ENCODE data around the gene SRRD.
"Not testable (repeated sequence)": the region's sequence is repeated elsewhere in the genome, so short reads cannot be mapped to it uniquely, and the experiment has no call there.

The SRRD gene

GRCh38 chr22:26522592-26522991 is 38.9 kb downstream of the SRRD start:
- no peak for DNase-seq (ENCODE audit: low spot score)

DNA sequence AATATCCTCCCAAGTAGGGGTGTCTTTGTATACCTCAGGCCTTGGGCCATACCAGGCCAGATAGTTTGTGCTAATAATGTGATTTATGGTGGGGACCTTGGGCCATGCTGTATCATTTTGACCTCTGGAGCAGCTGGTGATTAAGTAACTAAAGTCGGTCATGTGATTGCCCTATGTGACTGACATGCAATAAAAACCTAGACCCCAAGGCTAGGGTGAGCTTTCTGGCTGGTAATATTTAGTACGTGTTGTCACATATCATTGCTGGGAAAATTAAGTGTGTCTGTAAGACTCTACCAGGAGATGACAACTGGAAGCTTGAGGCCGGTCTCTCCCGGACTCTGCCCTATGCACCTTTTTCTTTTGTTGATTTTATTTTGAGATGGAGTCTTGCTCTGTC is 41.2 kb downstream of the SRRD start:
- no peak for DNase-seq (ENCODE audit: low spot score)

DNA sequence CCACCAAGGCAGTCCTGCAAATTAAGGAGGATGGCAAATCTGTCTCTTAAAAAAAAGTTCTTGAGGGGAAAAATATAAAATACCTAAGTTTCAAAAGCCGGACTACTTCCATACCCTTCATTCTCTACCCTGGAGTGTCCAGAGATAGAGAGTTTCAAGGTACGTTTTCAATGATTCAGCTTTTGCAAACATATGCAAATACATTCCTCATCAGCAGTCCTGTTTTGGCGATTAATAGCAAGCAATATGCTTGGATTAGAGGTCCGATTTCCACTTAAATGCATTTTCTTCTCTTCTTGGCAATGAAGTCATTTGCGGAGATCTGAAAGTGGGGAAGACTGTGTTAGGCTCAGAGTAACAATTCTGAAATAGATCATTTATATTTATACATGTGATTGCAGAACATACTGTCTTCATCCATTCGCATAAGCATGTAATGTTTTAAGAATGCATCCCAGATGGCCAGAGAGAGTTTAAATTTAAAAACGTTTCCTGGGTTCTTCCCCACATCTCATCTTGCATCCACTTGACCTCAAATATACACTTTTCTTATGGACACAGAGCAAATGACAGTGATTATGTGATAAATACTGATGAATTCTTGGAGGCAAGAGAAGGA is 42.4 kb downstream of the SRRD start:
- DNase-seq (ENCODE audit: low spot score): no peak

DNA sequence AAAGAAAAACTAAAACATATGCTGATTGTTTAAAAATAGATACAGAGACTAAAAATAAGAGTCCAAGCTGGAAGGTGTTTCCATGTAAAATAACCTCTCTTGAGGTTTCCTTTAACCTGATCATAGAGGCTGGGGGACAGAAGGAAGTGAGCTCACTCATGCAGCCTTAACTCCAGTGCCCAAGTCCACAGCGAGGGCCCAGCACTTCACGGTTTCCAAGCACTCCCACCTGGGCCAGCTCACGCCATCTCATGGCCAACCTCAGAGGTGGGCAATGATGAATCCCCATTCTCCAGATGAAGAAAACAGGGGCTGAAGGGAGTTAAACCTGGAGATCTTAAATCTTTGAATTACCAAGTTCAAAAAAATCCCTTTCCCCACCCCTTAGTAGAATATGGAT is 43.5 kb downstream of the SRRD start:
- no peak for DNase-seq (ENCODE audit: low spot score)

DNA sequence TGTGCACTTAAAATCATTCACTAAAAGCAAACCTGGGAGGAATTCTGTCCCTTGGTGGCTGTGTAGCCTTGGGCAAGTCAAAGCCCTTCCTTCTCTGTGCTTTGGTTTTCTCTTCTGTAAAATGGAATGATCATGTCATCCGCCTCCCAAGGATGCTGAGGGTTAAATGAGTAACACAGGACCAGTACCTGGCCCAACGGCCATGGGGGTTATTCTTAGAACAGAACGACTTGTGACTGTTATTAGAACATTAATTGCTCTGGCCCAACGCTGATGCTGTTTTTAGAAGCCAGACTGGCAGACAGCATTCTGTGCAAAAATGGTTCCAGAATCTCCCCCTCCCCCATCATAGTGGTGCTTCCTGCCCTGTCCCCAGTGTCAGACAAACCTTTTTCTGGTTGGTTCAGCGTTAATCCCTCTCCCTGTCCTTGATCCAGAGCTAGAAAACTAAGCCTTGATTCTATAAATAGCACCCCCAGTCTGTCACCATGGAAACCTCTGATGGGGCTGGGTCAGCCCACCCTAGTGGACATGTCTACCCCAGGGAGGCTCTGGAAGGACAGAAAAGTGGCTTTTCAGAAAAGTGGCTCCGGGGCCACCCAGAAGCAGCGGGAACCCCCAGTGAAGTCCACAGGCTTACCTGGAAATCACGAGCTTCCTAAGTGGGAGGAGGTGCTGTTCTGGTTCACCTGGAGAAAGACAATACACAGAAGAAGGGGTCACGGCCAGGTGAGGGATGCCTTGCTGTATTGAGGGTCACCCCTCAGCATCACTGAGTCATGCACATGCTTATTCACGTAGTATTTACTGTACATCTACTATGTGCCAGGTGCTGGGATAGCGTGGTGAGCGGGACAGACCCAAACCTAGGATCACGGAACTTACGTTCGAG is 44.1 kb downstream of the SRRD start:
- no peak for DNase-seq (ENCODE audit: low spot score)

DNA sequence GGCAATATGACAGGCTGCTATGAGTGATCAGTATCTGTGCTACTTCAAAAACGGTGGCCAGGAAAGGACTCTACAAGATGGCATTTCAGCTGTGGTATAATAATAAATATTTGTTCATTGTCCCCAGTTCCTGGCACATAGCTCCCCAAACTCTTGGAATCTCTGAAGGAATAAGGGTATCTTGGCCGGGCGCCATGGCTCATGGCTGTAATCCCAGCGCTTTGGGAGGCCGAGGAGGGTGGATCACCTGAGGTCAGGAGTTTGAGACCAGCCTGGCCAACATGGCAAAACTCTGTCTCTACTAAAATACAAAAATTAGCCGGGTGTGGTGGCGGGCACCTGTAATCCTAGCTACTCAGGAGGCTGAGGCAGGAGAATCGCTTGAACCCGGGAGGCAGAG is 44.8 kb downstream of the SRRD start:
- DNase-seq (ENCODE audit: low spot score): not testable (repeated sequence)

DNA sequence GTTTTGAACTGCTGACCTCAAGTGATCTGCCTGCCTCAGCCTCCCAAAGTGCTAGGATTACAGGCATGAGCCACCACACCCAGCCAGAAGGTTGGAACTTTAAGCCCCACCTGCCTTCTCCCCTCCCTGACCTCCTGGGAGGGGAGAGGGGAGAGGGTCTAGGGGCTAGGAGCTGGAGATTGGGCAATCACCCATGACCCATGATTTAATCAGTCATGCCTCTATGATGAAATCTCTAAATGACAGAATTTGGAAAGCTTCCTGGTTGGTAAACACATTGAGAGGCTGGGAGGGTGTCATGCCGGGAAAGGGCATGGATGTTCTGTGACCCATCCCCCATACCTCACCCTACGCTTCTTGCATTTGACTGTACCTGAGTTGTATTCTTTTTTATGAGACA is 45.7 kb downstream of the SRRD start:
- DNase-seq (ENCODE audit: low spot score): no peak

GRCh38 chr22:26534171-26534855 is 50.6 kb downstream of the SRRD start:
- DNase-seq (ENCODE audit: low spot score): no peak

DNA sequence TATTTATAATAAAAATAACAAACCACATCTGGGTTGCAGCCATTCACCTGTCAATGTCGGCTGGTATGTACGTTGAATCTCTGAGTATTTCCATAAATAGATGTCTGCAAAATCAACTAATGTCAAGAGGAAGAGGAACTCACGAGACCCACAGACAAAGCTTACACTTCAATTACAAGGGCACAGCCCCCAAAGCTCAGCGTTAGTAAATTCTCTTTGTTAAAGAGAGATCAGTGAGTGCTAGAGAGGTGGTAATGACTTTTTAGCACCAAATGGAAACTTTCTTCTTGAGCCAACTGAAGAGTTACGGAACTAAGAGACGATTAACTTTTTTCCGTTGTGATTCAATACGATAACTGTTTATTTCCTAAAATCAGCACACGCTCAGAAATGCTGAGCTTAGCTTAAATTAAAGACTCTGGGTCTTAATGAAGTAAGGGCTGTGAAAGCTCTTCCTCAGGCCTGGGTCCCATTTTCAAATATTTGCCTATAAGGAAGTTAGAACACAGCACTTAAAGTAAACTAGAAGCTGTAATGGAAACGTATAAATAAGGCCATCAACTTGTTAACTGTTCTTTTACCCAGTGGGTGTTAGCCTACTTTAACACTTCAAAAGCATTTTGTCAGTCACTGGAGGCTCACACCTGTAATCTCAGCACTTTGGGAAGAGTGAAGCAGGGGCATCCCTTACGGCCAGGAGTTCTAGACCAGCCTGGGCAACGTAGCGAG is 51.4 kb downstream of the SRRD start:
- no peak for DNase-seq (ENCODE audit: low spot score)

DNA sequence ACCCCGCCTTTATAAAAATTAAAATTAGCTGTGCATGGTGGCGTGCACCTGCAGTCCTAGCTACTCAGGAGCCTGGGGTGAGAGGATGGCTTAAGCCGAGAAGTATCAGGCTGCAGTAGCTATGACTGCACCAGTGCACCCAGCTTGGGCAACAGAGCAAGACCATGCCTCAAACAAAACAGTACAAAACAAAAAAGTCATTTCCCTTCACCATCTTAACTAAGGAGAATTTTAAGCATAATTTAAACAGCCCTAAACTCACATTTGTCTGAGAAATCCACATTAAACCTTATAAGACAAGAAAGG is 51.9 kb downstream of the SRRD start:
- DNase-seq (ENCODE audit: low spot score): no peak

- no peak for DNase-seq (ENCODE audit: low spot score)
Measured at GRCh38 chr22:26536056-26536761, 52.5 kb downstream of the SRRD start.

DNA sequence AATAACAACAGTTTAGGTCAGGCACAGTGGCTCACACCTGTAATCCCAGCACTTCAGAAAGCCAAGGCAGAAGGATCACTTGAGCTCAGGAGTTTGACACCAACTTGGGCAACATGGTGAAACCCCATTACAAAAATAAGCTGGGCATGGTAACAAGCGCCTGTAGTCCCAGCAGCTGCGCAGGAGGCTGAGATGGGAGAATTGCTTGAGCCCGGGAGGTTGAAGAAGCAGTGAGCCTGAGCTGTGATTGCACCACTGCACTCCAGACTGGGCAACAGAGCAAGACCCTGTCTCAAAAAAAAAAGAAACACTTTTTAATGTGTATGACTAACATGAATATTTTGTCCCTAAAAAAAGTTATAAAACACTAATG is 53.1 kb downstream of the SRRD start:
- DNase-seq (ENCODE audit: low spot score): no peak

GRCh38 chr22:26540119-26540518 is 56.4 kb downstream of the SRRD start:
- DNase-seq (ENCODE audit: low spot score): no peak

DNA sequence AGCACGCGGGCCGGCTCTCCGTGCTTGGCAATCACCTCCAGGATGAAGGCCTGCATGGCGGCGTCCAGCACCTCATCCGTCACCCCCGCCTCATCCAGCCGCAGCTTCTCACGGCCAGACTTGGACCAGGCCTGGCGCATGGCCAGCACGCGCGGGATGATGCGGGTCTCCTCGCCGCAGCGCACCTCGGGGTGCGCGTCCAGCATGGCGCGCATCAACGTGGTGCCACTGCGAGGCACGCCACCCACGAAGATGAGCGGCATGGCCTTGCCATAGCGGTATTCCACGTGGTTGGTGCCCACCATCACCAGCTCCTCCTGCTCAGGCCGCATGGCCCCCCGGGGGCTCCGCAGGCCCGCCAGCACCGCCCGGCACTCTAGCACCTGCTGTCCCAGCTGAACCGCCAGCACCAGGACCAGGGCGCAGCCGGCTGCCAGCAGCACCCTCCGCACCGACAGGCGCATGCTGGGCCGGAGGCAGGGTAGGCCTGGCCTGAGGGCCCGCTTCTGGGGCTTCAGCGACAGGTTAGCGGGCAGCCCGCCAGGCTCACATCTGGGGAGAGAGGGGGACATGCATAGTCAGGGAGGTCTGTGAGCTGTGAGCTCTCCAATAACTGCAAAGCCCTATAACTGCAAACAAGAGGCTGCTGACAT is 57.6 kb downstream of the SRRD start:
- no peak for DNase-seq (ENCODE audit: low spot score)

GRCh38 chr22:26542831-26543230 is 59.2 kb downstream of the SRRD start:
- no peak for DNase-seq (ENCODE audit: low spot score)
